ENCODE data around the gene ELMO1.

ELMO1 gene

DNA sequence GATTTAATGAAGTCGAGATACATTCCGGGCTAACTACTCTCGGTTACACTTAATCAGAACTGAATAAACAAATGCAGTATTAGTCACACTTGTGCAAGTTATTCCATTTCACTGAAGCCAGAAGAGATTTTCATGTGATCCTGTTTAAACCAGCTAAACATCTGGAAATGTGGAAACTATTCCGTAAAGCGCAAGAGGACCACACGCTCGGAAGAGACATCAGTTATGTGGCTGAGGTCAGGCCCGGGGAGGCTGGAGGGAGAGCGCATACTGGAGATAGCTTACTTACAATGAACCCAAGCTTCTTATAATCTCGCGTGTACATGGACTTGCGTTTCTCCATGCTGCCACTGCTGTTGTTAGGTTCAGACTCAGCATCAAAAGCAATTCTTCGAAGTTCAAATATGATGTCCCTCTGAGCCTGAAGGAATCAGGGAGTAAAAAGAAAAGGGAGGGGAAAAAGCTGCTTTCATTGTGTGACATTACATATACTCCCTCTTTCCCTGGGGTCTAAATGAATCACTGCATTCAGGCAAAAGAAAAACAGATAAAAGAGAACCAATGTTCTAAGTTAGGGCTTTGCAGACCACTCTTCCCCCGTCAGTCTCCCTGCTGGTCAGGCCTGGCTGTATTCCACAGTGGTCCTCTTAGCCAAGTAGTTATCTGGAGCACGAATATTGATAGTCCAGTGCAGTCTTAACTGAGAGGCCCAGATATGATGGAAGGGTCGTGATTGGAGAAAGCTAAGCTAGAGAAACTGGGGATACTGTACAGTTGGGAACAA, 237.4 kb downstream of the ELMO1 start:
- no peak for DNase-seq

DNA sequence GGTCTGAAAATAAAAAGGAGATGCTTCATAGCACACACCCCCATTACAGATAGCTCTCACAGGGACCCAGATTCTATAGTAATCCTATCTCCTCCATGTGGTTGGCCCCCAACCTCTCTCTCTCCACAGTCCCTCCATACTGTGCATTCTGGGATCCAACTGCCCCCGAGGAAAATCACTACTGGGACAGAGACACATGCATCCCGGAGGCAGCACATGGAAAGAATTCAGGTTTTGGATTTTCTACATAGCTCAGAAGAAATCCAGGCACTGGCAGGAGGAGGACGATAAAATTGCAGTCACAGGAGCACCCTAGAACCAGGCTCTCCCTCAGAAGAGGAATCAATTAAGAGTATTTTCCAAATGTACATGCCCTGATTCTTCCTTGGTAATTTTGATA, 239.5 kb downstream of the ELMO1 start:
- DNase-seq, result no peak

DNA sequence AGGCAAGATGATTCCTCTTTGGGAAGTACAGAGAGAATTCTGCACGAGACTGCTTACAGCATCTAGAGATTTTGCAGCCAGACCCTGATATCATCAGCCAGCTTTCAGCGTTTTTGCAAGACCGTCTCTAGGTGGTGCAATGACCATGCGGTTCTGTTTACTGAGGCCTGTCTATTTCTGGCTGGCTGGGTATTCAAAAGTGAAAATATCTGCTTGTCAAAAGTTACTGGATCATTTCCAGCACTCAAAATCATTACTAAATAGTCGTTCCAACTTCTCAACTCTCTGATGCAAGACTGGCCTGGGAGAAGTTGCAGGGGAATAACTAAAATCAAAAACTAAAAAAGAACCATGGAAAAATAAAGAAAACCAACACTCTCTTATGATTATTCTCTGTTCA, 240.1 kb downstream of the ELMO1 start:
- DNase-seq, result no peak

DNA sequence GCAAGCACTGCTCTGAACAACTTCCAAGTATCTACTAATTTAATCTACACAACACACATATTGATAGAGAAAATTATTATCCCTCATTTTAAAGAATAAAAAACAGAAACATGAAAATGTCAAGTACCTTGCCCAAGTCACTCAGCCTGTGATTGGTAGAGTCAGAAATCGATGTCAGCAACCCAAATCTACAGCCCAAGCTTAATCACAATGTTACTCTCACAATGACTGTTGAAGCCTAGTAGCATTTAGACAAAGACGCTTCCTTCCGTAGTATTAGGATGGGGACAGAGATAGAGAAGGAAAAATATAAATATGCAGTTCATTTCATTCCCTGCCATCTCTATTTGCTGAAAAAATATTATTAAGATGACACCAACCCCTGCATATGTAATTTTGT, 242.5 kb downstream of the ELMO1 start:
- DNase-seq, result no peak

DNA sequence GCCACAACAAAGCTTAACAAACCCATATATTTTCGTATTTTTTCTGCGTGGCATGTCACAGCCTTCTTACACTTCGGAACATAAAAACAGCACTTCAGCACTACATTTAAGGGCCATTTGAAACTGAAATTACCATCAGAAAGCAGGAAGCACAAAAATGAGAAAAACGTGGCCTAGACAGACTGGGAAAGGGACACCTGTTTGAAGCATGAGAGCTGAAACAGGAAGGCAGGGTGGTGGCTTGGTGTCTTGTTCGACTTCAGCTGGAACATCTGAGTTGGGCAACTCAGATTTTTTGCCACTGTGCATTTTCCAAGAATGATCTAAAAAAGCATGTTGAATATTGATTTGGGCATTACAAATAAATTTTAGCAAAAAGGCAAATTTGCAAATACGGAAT, 243.2 kb downstream of the ELMO1 start:
- no peak for DNase-seq

DNA sequence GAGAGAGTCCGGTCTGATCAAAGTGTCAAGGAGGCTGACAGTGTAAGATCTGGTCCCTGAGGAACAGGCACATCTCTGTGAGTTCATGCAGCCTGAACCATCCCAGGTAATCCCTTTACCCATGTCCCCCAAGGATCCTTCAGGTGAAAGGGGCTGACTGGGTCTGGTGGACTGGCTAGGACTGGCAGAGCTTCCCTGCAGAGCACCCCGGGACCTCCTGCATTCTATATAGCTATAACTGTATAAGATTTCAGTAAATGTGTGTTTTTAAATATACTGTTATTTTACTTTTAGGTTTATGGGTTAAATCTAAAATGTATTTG, 246.8 kb downstream of the ELMO1 start:
- no peak for DNase-seq

DNA sequence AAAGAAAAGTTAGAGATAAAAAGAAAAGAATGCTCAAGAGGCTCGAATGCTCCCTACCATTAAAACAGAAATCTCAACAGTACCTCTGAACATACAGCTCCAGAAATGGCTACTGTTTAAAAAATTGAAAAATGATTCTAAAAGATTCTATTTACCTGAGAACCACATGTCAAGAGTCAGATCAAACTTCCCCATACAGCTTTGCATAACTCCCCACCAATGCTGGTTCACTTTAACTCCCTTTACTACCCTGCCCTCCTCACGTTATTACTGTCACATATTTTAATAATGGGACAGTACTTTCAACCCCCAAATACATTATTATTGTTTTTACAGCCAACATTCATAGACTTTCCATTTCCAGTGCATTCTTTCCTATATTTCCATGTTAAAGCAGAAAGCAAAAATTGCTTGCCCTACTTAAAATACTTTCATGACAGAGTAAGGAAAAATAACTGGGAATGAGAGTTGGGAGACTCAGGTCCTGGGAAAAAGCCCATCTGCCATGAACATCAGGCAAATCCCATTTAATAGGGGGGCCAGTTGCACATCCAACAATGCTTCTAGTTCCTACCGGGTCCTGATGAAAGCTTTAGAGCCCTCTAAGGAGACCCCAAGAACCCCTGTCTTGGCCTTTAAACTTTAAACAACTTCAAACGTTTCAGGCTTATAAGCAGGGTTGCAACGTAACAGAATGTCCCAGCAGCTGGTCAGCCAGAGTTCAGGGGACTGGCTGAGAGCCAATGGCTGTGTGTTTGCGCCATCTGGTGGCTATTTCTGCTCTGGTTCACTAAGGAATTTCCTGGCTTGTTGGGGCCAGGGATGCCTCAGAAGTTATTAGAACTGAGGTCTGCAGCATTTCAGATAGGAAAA, 247.4 kb downstream of the ELMO1 start:
- no peak for DNase-seq

DNA sequence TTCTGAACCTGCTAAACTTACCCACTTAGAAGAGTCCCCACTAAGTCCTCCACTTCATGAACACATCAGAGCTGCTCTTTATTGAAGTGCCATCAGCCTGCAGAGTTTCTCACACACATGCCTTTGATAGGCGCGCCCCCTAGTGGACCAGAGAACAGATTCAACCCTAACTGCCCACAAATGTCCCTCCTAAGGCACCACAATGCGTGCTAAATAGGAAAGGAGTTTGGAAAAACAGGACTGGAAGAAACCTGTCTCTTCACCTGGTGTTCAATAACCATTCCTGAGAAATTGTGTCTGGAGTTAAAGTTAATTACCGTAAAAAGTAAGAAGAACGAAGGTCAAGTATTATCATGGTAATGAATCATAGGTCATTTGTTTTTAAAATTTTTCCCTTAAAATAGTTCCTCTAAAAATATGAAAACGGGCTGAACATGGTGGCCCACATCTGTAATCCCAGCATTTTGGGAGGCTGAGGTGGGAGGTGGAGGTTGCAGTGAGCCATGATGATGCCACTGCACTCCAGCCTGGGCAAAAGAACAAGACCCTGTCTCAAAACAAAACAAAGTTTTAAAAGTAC, 249.7 kb downstream of the ELMO1 start:
- DNase-seq, result no peak

DNA sequence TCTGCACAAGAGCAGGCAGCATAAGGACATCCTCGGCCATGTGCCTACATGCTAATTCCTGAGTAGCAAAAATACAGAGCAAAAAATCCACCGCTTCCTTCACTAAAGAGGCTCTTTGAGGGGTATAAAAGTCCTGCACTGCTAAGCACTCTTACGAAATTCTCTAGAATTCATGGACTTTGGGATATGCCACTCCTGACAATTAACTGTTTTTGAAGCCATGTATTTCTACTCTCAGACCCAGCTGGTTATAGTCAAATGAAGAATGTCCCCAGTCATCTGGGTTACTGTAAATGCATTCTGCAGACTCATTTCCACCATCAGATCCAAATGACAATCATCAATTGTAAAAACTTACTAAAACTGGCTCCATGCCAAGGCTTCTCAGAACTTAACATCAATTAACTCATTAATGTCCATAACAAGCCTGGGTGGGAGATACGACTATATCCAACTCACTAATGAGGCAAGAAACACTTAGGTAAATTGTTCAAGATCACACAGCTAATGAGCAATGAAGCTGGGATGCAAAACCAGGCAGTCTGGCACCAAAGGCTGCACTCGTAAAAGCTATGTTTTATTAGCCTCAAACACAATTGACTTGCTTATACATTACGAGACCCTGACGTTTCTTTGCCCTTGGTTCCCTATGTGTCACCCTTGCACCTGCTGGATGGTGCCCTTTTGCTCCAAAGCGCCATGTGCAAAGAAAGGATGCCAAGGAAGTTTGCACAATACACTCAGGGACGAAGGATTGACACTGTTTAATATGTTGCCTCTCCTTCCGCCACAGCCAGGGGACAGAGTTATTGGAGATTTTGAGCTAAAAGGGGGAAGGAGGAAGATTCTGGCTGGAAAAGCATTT, 250.4 kb downstream of the ELMO1 start:
- DNase-seq, result no peak

DNA sequence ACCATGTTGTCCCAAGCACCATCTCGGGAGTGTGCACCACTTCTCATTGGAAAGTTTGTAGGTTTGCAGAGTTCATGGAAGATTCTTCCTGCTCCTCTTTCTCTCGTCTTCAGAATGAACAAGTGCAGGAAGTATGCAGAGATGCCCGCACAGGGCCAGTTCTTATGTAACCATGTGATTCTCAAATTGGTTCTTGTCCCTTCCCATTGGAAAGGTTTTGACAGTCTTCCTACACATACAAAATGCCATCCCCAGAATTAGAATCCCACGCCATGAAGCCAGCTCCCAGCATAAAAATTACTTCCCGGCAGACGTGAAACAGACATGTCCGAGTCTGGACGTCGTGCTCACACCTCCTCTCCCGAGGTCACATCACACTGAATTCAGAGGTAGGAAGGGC, 251.6 kb downstream of the ELMO1 start:
- no peak for DNase-seq

DNA sequence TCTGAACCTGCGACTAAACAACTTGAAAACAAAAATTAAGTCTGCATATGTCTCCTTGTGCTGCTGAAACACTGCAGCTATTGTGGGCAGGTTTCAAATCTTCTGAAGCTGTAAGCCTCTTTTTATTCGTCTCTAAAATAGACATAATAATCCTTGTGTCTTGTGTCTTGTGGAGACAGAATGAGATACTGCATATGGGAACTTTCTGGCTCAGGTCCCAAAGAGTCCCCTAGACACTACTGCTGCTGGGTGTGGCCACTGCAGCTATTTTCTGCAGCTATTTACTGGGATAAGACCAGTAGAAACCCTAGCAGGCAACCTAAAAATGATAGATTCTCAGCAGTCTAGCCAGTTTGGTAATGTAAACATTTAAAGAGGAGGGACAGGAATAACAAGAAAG, 252.0 kb downstream of the ELMO1 start:
- no peak for DNase-seq

DNA sequence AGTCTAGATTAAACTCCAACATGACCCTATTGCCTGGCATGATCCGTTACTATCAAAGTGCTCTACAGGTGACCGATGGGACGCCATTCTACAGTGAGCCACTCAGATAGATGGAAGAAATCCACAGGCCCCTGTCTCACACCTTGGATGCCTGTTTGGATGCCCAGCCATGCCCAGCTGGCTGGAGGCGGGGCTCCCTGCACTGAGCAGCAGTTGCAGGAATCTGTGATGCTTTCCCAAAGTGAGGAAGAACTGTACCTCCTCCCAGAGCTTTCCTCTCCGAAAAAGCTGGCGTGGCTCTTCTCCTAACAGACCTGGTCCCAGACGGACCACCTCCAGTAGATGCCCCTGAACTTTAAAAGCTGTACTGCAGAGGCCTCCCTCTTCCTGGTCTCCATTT, 253.3 kb downstream of the ELMO1 start:
- DNase-seq, result no peak

DNA sequence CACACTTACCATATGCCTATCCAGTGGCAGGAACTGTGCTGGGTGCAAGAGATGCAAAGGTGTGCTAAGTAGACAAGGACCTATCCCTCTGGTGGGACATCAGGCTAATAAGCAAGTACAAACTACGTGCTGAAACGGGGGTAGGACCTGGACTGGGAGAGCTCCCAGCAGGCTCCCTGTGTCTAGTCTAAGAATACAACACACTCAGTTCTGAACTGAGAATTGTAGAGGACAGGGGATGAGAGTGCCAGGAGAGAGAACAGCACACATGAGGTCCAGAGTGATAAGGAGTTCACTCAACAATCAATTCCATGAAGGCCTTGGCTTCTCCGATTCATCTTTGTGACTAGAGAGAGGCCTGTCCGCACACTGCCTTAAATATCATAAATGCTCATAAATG, 253.7 kb downstream of the ELMO1 start:
- DNase-seq, result no peak

DNA sequence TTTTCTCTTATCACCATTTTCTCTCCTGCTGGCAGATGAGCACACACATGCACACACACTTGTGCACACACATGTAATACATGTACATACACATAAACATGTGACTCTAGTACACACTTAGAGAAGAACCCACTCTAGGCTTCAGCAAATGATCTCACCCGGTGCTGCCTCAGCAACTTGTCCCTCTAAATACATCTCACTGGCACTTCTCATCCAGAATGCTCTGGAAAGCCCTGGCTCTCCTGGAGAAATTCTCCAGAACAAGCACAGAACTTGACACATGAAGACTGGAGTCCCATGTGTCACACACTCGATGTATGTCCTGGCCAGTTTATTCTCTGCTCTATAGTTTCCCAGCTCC, 254.9 kb downstream of the ELMO1 start:
- no peak for DNase-seq

DNA sequence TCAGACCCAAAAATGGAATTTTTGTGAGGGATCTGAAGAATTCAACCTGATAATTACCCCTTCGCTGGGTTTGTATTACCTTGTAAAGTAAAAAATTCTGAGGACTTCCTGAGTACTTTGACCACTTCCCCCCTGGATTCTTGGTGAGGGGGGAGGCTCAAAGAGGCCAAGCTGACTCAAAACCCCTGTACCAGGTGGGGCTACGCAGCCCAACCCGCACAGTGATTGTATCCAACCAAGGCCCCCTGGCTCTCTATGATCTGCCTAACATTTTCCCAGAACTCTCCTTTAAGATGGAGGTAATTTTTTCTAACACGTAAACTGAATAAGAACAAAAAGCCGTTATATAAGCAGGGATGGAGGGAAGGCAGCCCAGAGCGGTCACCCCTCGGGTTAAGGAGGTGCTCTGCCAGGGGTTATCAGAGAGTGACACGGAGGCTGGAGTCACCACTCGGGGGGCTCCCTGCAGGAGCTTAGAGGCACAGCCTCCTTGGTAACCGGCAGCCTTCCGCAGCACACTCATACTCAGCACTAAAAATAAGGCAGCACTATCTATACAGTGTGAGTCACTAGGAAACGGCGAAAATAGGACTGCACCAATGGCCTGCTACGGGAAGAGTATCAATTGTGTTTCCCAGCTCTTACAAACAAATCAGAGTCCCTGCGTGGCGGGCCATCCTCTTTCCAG, 255.4 kb downstream of the ELMO1 start:
- DNase-seq, result no peak

DNA sequence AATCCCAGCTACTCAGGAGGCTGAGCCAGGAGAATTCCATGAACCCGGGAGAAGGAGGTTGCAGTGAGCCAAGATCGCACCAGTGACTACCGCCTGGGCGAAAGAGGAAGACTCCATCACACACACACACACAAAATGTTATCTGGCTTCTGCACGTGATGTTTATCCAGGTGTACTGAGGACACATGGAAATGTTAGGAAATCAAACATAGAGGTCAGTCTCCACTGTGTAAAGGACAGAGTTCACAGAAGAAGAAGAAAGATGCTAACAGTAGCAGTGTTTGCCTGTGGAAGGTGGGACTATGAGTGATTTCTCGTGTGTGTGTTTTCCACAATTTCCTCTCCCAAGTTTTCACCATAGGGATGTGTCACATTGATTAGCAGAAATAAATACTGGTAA, 256.9 kb downstream of the ELMO1 start:
- no peak for DNase-seq

DNA sequence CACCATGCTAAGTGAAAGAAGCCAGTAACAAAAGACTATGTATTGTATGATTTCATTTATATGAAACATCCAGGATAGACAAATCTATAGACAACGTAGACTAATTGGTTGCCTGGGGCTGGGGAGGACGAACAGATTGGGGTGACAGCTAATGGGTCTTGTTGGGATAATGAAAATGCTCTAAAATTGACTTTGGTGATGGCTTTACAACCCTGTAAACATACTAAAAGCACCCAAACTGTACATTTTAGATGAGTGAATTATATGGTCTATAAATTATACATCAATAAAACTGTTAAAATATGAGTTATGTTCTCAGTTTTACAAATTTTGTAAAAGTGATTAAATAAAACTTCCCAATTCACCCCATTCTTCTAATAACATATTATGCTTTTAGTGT, 261.5 kb downstream of the ELMO1 start:
- DNase-seq, result no peak

DNA sequence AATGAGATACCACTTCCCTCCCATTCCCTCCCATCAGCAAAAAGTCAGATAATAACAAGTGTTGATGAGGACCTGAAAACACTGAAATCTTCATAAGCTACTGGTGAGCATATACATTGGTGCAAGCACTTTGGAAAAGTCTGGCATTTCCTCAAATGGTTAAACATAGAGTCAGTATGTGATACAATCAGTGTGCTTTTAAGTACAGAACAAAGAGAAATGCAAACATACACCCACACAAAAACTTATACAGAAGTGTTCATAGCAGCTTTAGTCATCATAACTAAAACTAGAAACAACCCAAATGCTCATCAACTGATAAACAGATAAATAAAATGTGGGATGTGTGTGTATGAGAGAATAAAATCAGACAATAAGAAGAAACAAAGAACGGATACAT, 261.9 kb downstream of the ELMO1 start:
- DNase-seq, result no peak

DNA sequence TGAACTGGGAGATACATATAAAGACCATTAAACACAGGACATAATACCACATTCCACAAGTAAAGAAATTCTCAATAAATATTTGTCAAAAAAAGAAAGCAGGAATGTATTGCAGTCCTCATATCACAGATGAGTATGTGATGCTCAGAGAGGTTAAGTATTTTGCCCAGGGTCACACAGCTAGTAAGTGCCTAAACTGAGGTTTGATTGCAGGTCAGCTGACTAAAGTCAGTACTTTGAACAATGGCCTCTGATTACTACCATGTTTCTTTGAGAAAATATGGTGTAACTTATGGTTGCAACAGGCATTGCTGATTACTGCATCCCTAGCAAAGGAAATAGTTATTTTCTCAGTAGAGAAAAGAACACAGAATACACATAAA, 267.1 kb downstream of the ELMO1 start:
- DNase-seq, result no peak

DNA sequence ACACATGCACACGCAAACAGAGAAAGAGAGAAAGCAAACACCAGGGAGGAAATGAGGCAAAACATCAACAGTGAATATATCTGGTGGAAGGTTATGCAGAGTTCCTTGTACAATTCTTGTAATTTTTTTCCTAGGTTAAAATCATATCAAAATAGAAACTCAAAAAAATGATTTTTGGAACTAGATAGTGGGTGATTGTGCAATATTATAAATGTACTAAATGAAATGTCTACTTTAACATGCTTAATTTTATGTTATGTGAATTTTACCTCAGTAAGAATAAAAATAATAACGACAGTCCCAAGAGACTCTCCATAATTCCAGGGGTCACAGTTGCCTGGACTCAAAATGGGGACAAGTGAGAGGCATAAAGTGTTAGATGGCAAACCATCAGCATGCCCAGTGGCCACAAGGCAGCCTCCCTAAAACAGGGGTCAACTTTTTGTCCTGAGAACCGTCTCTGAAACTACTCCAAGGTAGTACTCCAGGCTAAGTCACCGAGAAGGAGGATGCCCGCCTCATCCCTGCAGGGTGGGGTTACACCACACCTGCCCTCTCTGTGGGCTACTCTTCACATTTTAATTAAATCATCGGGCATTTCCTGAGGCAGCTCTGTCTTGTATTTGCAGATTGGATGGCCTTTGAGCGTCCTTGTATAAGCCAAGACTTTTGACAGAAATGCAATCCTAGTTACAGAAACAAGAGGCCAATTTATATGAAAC, 267.7 kb downstream of the ELMO1 start:
- DNase-seq, result no peak

DNA sequence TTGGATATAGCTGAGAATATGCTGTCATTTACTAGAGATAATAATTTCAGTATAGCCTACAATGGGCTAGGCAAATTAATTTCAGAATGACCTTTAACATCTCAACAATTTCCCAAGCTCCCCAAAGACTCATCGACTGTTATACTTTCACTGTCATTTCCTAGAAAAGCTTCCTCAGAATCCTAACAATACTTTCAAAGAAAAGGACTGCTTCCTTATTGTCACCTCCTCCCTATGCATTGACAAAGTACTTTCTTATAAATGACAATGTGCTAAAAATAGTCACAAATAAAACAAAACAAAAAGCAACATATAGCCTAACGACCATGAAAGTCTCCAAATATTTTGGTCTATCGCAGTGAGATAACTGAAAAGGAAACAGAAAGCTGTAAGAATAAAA, 272.6 kb downstream of the ELMO1 start:
- DNase-seq, result no peak

DNA sequence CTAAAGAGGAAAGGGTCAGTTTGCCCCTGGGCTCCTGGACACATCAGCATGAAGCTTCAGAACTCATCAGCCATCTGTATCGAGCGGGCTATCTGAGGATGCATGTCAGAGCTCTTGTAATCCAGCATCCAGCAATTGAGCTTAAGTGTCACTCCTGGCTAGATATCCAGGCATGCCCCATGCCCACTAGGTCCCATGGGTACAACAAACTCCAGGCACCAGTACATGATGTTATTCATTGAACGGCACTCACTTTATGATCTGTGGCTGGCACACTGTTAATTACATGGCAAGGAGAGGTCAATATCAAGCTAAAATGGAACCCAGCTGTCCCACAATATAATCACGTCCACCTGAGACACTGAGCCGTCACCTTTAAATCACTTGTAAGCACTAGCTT, 274.2 kb downstream of the ELMO1 start:
- DNase-seq, result no peak
